SKM-1 treated with dmso at 0.1 percent for 144 hours (cell line): ENCODE data around the gene CFAP99.

Experiments used
- DNase-seq: peaks from one replicate; lab custom pipeline; 2025; ENCODE audit not compliant: unreplicated experiment; lab: John Stamatoyannopoulos, UW

The CFAP99 gene

DNA sequence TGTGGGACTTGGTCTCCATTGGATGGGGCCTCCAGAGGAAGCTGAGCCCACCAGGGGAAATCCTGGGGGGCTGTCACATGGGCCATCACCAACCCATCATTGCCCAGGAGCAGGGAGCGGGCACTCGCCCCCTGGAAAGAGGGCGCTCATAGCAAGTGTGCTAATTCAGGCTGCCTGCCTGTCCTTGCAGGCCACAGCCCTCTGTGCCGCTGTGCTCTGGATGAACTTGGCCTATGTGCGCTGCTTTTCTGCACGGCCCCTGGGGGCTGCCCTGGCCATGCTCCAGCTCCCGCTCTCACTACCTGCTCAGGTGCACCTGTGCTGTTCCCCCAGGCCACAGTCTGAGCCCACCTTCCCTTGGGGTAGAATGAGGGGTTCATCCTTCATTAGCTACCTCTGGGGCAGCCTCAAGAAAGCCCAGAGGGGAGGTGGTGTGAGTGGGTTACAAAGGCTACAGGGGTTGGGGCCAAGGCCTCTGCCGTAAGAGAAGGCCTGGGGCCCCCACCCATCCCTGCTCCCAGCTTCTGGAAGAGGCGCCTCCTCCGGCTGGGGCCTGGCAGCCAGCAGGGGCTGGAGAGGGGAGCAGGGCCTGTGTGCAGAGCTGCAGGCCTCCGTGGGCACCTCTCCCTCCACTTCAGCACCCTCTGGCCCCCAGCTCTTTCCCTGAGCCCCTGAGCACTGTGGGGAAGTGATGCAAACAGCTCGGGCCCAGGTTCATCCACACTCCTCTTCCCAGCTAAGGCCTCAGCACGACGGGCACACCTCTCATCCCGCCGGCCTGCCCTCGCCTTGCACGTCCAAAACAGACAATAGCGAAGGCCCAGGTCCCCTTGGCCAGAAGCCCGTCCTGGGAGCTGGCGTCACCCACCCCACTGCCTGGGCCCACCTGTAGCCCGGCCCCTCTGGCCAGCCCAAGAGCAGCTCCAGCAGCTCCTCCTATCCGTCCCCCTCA lies 8.9 kb downstream of the CFAP99 start:
- no peak for DNase-seq

DNA sequence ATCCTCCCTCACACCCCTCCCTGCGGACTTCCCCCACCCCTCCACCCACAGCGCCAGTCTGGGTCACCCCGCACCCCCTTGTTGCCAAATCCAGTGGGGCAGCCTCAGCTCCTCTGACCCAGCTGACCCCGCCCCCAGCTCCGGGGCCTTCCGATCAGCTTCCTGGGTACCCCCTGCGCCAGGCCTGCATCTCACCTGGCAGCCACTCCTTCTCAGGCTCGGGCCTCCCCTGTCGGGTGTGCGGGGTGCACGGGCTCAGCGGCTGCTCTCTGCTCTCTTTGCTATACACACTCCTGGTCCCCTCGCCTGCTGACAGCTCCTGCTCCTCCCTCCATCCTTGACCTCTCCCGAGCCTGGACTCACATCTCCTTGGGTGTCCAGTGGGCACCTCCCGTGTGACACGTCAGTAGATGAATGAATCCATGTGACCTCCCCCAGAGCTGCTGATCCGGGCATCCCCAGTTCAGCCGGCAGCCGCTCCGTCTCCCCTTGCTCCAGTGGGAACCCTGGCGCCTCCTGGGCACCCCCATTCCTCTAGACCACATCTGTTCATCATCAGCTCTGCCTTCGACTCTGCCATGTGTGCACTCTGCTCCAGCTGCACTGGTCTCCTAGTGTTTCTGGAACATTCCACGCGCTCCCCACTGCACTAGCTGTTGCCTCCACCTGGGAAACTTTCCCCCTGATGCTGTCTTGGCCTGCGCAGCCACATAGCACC lies 9.9 kb downstream of the CFAP99 start:
- no peak for DNase-seq

DNA sequence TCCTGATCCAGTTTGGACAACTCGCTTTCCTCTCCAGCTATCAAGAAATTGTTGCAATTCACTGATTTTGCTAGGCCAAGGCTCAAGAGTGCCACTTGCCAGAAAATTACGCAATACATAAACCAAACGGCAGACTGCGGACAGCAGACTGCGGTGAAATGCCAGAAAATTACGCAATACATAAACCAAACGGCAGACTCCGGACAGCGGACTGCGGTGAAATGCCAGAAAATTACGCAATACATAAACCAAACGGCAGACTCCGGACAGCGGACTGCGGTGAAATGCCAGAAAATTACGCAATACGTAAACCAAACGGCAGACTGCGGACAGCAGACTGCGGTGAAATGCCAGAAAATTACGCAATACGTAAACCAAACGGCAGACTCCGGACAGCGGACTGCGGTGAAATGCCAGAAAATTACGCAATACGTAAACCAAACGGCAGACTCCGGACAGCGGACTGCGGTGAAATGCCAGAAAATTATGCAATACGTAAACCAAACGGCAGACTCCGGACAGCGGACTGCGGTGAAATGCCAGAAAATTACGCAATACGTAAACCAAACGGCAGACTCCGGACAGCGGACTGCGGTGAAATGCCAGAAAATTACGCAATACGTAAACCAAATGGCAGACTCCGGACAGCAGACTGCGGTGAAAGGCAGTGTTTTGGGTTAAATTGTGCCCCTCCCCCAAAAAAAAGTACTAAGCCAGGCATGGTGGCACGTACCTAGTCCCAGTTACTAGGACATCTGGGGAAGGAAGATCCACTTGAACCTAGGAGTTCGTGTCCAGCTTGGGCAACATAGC lies 11.4 kb downstream of the CFAP99 start:
- peak; percentile 17 for DNase-seq

DNA sequence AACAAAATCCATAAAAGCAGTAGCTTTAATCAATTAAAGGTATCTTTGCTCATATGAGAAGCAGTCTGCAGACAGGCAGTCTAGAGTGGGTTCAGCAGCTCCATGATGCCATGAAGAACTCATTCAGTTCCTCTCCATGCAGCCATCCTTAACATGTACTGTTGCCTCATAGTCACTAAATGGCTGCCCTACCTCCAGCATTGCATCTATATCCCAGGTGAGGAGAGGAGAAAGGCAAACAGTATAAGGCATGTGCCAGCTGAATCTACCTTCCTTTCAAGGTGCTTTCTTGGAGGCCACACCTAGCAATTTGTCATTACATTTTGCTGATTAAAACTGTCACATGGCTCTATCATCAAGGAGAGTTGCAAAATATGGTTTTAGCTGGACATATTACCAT lies 13.2 kb downstream of the CFAP99 start:
- no peak for DNase-seq

DNA sequence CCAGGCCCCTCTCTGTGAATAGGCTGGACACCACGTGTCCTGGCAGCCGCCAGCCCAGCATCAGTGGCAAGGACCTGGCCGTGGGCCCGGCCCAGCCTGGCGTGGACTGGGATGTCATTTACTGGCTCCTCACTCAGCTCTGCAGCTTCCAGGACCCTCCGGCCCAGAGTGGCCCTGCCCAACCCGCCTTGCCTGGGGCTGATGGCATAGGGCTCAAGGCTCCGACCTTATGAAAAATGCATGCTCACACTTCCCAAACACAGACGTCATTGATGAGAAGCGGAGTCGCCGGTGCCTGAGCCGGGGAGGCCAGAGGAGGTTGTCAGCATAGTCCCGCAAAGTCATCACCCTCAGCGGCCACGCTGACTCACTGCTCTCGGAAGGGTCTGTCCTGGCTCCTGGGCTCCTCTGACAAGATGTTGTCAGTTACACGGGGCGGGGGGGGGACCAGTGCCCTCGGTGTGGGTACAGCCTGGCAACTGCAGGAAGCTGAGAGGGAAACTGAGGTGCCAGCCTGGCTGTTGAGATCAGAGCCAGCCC lies 14.3 kb downstream of the CFAP99 start:
- DNase-seq: no peak

DNA sequence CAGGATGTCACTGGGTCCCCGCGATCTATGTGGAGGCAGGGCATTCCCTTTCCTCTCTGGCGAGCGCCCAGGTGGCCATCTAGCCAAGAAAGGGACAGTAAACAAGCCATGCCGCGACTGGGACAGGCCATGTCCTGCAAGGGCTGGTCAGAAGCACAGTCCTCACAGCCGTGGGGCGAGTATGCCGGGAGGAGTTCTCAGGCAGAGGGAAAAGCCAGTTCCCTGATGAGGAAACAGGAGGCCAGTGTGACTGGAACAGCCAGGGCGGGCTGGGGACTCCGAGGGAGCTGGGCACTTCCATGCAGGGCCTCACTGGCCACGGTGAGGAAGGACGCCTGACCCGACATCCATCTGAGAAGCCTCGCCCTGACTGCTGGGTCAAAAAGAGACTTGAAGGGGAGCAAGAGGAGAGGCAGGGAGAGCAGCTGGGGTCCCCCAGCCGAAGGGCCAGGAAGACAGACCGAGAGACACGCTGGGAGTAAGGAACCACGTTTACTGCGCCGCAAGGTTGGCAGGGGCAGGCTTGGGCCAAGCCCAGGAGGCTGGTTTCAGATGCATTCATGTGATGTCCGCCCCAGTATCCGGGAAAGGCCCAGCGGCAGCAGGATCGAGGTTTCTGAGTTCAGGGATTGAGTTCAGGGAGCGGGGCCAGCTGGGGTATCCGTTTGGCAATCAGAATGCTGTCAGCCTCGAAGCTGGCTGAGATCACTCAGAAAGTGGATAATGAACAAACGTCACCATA lies 15.0 kb downstream of the CFAP99 start:
- no peak for DNase-seq

DNA sequence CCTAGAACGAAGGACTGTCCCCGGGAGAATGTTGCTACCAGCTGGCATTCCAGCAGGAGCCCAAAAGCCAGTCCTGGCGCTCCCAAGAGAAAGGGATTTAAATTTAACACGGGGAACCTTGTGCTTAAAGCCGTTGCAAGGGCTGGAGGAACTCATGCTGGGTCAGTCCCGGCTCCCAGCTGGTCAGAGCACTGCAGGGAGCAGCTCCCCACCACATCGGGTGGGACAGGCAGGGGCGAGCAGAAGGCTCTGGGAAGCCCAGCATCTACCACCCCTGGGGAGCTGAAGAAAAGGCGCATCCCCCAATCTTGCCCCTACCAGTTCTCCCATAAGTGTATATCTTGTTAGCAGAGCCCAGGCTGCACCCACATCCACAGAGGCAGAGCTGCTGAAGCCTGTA lies 15.7 kb downstream of the CFAP99 start:
- DNase-seq: no peak

DNA sequence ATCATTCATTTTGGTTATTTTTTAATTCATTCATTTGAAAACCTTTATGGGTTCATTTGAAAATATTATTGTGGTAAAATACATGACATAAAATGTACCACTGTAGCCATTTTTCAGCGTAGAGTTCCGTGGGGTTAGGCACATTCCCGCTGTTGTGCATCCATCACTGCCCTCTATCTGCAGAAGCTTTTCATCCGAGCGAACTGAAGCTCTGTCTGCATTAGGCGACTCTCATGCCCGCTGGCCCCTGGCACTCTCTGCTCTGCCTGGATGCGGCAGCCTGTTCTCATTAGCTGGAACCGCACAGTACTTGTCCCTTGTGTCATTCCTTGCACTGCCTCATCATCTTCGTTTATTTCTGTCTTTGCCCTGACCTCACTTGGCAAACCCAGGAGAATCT lies 17.5 kb downstream of the CFAP99 start:
- no peak for DNase-seq

DNA sequence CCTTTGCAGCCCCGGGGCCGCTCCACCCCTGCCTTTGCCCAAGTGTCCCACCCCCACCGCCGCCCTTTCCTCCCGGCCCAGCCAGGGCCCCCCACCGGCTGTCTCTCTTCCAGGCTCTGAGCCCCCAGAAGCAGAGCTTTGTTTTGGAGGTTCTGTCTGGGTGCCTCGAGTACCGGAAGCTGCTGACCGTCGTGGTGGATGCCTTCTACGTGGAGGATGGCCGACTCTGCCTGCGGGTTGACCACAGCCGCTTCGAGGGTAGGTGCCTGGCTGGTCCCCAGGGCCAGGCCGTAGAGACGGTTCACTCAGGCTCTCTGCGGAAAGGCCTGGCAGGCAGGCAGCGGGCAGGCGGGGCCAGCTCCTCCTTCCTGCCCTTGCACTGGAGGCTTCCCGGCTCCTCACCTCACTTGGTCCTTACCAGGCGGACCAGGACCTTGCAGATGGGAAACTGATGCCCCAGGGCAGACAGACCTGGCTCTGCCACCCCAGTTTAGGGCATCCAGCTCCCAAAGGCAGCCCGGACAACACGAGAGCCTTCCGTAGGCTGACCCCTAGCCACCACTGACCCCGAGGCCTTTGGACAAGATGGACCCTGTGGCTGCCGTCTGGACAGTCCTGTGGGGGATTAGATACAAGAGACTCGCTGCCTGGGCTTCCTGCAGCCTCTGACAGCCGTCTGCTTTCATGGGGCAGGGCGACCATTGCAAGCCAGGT lies 18.2 kb downstream of the CFAP99 start:
- DNase-seq: no peak

DNA sequence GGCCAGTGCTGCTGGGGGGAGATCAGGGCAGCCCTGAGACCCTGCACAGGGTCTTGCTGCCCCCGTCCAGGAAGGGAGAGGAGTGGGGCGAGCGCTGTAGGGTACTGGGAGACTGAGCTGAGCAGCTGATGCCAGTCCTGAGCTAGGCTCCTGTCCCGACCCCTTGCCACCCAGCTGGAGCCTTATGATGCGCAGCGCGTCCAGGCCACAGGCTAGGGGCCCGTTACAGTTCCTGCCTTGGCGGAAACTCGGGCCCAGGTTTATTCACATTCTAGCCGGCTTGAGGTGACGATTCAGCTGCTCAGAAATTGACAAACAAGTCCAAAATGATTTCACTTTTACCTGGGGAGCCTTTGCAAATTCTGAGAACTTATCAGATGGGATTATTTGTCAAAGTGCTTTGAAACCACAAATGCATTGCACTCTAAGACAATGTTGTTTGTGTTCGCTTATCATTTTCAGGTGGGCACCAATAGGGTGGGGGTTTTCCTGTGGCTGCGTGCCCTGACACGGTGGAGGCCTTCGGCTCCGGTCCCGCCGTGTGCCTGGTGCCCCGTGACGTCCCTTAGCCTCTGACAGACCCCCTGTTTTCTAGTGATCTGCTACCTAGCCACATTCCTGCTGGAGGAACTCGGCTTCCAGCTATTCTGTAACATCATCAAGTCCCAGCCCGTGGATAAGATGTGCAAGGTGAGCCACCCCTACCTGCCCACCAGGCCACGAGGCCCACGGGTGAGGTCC lies 18.9 kb downstream of the CFAP99 start:
- no peak for DNase-seq

DNA sequence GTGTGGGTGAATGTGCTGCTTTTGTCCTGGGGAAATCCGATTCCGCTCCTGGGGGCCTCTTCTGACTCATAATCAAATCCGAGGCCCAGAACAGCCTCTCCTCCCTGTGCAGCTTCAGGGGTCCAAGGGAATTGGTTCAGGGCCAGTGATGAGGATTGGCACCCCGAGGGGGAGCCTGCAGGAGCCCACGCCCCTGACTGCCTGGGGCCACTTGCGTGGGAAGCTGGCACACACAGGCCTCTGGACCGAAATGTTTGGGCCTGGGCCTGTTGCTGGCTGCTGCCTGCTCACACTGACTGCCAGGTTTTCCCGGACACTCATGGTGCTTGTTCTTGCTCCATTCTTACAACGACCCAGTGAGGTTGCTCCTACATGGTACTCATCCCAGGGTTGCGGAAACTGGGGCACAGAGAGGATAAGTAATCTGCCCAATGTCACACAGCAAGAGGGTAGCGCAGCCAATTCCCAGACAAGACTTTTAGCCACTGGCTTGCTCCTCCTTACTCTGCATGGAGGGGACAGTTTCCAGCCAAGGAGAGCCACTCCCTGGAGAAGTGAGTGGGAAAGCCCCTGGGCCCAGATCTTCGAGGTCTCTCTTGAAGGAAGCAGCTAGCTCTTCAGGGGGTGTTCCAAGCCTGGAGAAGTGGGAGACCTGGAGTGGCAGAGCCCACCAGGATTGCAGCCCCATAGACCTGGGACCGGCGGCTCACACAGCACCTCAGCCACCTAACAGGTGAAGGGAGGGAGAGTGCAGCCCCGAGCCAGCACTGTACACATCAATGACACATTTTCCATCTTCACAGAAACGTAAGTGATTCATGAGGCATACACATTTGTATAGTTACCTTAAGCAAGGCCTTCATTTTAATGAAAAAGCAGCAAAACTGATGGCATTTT lies 20.3 kb downstream of the CFAP99 start:
- DNase-seq: no peak

DNA sequence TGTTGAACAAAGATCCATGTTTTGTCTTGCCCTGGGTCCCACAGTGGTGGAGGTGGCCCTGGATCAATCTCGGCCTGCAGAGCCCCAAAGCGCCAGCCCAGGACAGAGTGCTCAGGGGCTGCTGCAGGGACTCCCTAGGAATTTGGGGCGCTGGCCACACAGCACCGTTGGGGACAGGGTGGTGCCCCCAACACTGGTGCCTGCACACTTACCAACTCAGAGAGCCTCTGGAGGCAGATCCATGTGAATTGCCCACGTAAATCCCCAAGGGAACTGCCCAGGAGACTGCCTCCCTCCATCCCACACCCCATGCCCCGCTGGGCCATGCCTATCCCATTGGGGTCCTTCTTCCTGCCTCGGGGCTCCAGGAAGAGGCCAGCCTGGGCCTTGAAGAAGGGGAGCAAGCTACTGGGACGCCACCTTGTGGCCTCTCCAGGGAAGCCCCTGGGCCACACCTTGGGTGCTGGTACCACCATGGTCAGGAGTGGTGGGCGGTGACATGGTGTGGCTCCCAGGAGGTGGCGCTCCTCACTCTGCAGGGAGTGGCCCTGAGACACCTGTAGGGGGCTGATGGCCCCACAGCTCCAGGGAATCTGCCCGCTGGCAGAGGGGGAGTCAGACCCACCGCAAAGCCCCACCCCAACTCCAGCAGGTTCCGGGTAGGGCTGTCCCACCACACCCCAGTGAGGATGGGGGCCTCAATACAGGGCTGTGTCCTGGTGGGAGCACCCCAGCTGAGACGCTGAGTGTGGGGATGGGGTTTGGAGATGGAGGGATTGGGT lies 22.8 kb downstream of the CFAP99 start:
- DNase-seq: peak; percentile 74

DNA sequence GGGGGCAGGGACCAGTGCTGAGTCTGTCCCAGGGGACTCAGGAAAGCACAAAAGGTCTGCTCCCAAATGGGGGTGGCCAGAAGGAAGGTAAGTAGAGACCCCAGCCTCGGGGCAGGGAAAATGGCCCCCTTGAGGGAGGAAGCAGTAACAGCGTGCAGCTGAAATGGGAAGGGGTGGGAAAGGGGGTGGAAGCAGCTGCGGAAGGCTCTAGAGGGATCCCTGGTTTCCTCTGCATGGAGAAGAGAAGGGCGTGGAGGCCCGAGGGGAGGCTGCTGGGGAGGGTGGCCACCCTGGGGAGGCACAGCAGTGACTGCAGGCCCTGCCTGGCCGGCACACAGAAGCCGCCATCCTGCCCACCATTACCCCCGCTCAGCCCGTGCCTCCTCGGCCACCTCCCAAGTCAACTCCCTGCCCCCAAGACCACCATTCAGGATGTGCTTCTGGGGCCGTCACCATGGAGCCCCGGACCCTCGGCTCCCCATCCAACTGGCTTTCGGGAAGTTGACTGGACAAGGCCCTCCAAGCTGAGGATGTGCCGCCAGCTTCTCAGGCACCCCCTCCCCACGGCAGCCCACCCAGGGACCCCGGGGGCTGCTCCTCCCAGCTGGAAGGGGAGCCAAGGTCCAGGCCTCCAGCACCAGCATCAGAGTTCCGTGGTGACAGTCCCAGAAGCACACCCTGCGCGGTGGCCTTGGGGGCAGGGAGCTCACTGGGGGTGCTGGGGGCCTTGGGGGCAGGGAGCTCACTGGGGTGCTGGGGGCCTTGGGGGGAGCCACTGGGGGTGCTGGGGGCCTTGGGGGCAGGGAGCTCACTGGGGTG lies 23.6 kb downstream of the CFAP99 start:
- DNase-seq: no peak

DNA sequence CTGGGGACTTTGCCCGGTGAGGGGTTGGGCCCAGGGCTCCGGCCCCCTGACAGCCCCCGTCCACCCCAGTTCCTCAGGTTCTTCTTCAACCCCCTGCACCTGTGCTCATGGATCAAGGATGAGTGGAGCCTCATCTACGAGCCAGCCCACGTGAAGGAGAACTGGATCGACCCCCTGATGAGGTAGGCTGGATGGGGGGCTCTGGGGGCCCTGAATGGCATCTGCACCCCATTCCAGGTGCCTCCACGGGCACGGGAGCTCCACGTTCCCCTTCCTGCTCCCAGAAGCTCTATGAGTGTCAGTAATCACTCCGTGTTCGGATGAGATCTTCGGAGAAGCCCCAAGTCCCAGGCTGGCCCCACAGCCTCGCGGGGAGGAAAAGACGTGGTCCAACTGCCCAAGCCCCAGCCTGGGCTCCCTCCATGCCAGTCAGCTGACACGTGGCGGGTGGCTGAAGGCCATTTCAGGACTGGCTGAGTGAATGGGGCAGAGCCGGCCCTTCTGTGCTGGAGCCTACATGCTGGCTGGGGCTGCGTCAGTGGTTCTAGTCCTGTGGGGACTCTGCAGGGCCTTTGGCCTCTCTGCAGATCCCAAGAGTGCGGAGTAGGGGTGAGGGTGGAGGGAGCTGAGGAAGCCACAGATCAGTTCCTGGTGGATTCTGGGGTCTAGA lies 24.4 kb downstream of the CFAP99 start:
- DNase-seq: no peak

DNA sequence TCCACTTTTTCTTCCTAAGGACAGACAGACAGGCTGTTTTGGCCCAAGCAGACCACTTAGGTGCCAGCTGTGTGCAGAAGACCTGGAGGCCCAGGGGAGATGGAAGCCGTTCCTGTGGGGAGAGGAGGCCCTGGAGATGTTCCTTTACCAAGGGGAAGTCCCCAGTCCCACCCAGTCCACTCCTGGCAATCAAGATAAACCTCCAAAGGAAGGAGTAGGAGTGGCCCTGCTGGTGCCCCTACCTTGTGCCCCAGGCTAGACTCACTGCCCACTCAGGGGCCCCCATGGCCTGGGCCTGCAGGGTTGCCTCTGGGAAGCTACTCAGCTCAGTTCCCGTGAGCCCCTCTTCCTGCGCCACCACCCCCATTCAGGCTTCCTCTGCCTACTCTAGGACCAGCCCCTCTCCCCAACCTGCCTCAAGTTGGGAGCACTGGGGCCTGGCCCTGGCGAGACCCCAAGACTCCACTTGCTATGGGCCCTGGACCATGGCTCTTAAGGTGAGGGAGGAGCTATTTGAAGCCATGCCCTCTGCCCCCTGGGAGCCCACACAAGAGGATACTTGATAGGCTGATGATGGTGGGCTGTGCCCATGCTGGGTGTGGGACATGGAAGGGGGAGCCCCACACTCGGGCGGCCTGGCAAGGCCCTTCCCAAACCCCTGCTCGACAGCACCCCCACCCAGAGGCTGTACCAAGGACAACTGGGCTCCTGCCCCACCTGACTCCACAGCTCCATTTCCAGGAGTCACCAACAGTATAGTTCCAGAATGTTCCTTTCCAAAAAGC lies 25.4 kb downstream of the CFAP99 start:
- DNase-seq: no peak
